ENCODE measurements around the gene SLC4A11. TPM values are rescaled to one million over a fixed set of nuclear protein-coding genes. Genes with fewer than 3 reads are reported as not detected.

Gene SLC4A11
- total RNA-seq, 2 donors from 2014 or later = 0.37 to 1.3 TPM

- no peaks in the 10 kb centered on the region for H3K9me3 ChIP-seq (ENCODE audit: control insufficient read depth, low read length, poor library complexity, severe bottlenecking)
- no peak overlapping the region for H3K27ac Mint-ChIP-seq
- ATAC-seq = no peak
- peak overlapping the region; percentile 61 for H3K4me3 Mint-ChIP-seq
- no peak for DNase-seq
- peaks cover 4% of the 10 kb centered on the region for H3K36me3 Mint-ChIP-seq (ENCODE audit: low read depth)
- peaks cover 8% of the 10 kb centered on the region for H3K4me1 Mint-ChIP-seq
- peaks cover 29% of the 10 kb centered on the region for H3K27me3 Mint-ChIP-seq
Observed at GRCh38 chr20:3242172-3242692, 3.2 kb upstream of the SLC4A11 start.

- ATAC-seq = no peak
- Mint-ChIP-seq H3K27ac (no peak overlapping the region), H3K36me3 (ENCODE audit: low read depth) (peaks cover 4% of the 10 kb centered on the region), H3K4me1 (peaks cover 8% of the 10 kb centered on the region), H3K4me3 (peak overlapping the region; percentile 73), H3K27me3 (peaks cover 42% of the 10 kb centered on the region)
- no peak for DNase-seq
- H3K9me3 ChIP-seq (ENCODE audit: control insufficient read depth, low read length, poor library complexity, severe bottlenecking) = no peaks in the 10 kb centered on the region
Observed at GRCh38 chr20:3240776-3241363, 1.9 kb upstream of the SLC4A11 start.

GRCh38 chr20:3239867-3240775 lies 1.1 kb upstream of the SLC4A11 start:
- DNase-seq (no peak), ATAC-seq (peak; percentile 27)
- H3K4me3 Mint-ChIP-seq = peak overlapping the region; percentile 95
- peaks cover 8% of the 10 kb centered on the region for H3K4me1 Mint-ChIP-seq
- H3K36me3 Mint-ChIP-seq (ENCODE audit: low read depth) = peaks cover 4% of the 10 kb centered on the region
- H3K9me3 ChIP-seq (ENCODE audit: control insufficient read depth, low read length, poor library complexity, severe bottlenecking) = no peaks in the 10 kb centered on the region
- no peak overlapping the region for H3K27ac Mint-ChIP-seq
- H3K27me3 Mint-ChIP-seq = peaks cover 50% of the 10 kb centered on the region

GRCh38 chr20:3238616-3239025 lies 369 bp downstream of the SLC4A11 start:
- peaks cover 55% of the 10 kb centered on the region for H3K27me3 Mint-ChIP-seq
- ATAC-seq = peak; percentile 76

GRCh38 chr20:3237958-3238615 lies 903 bp downstream of the SLC4A11 start:
- DNase-seq = no peak
- peaks cover 55% of the 10 kb centered on the region for H3K27me3 Mint-ChIP-seq

More at GRCh38 chr20:3238616-3239025, 369 bp downstream of the SLC4A11 start:
- no peaks in the 10 kb centered on the region for H3K9me3 ChIP-seq (ENCODE audit: control insufficient read depth, low read length, poor library complexity, severe bottlenecking)
- DNase-seq = peak in 1 of 3 donors; percentile 18
- H3K27ac Mint-ChIP-seq = no peak overlapping the region
- peaks cover 4% of the 10 kb centered on the region for H3K36me3 Mint-ChIP-seq (ENCODE audit: low read depth)
- H3K4me3 Mint-ChIP-seq = peak overlapping the region; percentile 88
- H3K4me1 Mint-ChIP-seq = peaks cover 6% of the 10 kb centered on the region

GRCh38 chr20:3237011-3237957 lies 1.7 kb downstream of the SLC4A11 start:
- H3K4me1 Mint-ChIP-seq = peaks cover 6% of the 10 kb centered on the region
- H3K27ac Mint-ChIP-seq = no peak overlapping the region
- no peak for DNase-seq
- no peak for ATAC-seq
- no peaks in the 10 kb centered on the region for H3K9me3 ChIP-seq (ENCODE audit: control insufficient read depth, low read length, poor library complexity, severe bottlenecking)
- H3K4me3 Mint-ChIP-seq = peak overlapping the region; percentile 88
- H3K27me3 Mint-ChIP-seq = peaks cover 51% of the 10 kb centered on the region
- peaks cover 4% of the 10 kb centered on the region for H3K36me3 Mint-ChIP-seq (ENCODE audit: low read depth)

More at GRCh38 chr20:3237958-3238615, 903 bp downstream of the SLC4A11 start:
- H3K4me1 Mint-ChIP-seq = peaks cover 6% of the 10 kb centered on the region
- H3K4me3 Mint-ChIP-seq = peak overlapping the region; percentile 88
- H3K9me3 ChIP-seq (ENCODE audit: control insufficient read depth, low read length, poor library complexity, severe bottlenecking) = no peaks in the 10 kb centered on the region
- ATAC-seq = no peak
- H3K27ac Mint-ChIP-seq = no peak overlapping the region
- H3K36me3 Mint-ChIP-seq (ENCODE audit: low read depth) = peaks cover 4% of the 10 kb centered on the region

- Mint-ChIP-seq H3K36me3 (ENCODE audit: low read depth) (peaks cover 4% of the 10 kb centered on the region), H3K27ac (no peak overlapping the region), H3K4me3 (no peak overlapping the region), H3K4me1 (peaks cover 6% of the 10 kb centered on the region), H3K27me3 (peaks cover 41% of the 10 kb centered on the region)
- H3K9me3 ChIP-seq (ENCODE audit: control insufficient read depth, low read length, poor library complexity, severe bottlenecking) = no peaks in the 10 kb centered on the region
- DNase-seq (no peak), ATAC-seq (no peak)
Observed at GRCh38 chr20:3235666-3236324, 3.2 kb downstream of the SLC4A11 start.

GRCh38 chr20:3233991-3234498 lies 4.9 kb downstream of the SLC4A11 start:
- DNase-seq (no peak), ATAC-seq (no peak)
- no peak overlapping the region for H3K27ac Mint-ChIP-seq
- H3K36me3 Mint-ChIP-seq (ENCODE audit: low read depth) = no peaks in the 10 kb centered on the region
- H3K4me1 Mint-ChIP-seq = no peaks in the 10 kb centered on the region
- H3K4me3 Mint-ChIP-seq = no peak overlapping the region
- H3K9me3 ChIP-seq (ENCODE audit: control insufficient read depth, low read length, poor library complexity, severe bottlenecking) = no peaks in the 10 kb centered on the region
- peaks cover 33% of the 10 kb centered on the region for H3K27me3 Mint-ChIP-seq

- no peaks in the 10 kb centered on the region for H3K9me3 ChIP-seq (ENCODE audit: control insufficient read depth, low read length, poor library complexity, severe bottlenecking)
- no peaks in the 10 kb centered on the region for H3K36me3 Mint-ChIP-seq (ENCODE audit: low read depth)
- H3K27ac Mint-ChIP-seq = no peak overlapping the region
- no peak overlapping the region for H3K4me3 Mint-ChIP-seq
- DNase-seq (no peak), ATAC-seq (no peak)
- H3K4me1 Mint-ChIP-seq = no peaks in the 10 kb centered on the region
- H3K27me3 Mint-ChIP-seq = peaks cover 33% of the 10 kb centered on the region
Observed at GRCh38 chr20:3233131-3233990, 5.6 kb downstream of the SLC4A11 start.

GRCh38 chr20:3231889-3232588 lies 7.0 kb downstream of the SLC4A11 start:
- Mint-ChIP-seq H3K36me3 (ENCODE audit: low read depth) (no peaks in the 10 kb centered on the region), H3K27ac (no peak overlapping the region), H3K27me3 (peaks cover 24% of the 10 kb centered on the region), H3K4me1 (no peaks in the 10 kb centered on the region), H3K4me3 (no peak overlapping the region)
- ATAC-seq (no peak), DNase-seq (no peak)
- H3K9me3 ChIP-seq (ENCODE audit: control insufficient read depth, low read length, poor library complexity, severe bottlenecking) = no peaks in the 10 kb centered on the region

- Mint-ChIP-seq H3K27me3 (peaks cover 15% of the 10 kb centered on the region), H3K36me3 (ENCODE audit: low read depth) (no peaks in the 10 kb centered on the region), H3K27ac (no peak overlapping the region), H3K4me3 (no peak overlapping the region), H3K4me1 (no peaks in the 10 kb centered on the region)
- DNase-seq (no peak), ATAC-seq (no peak)
- H3K9me3 ChIP-seq (ENCODE audit: control insufficient read depth, low read length, poor library complexity, severe bottlenecking) = no peaks in the 10 kb centered on the region
Observed at GRCh38 chr20:3231116-3231515, 7.9 kb downstream of the SLC4A11 start.
